ENCODE results near the gene COPS3.

Gene COPS3

DNA sequence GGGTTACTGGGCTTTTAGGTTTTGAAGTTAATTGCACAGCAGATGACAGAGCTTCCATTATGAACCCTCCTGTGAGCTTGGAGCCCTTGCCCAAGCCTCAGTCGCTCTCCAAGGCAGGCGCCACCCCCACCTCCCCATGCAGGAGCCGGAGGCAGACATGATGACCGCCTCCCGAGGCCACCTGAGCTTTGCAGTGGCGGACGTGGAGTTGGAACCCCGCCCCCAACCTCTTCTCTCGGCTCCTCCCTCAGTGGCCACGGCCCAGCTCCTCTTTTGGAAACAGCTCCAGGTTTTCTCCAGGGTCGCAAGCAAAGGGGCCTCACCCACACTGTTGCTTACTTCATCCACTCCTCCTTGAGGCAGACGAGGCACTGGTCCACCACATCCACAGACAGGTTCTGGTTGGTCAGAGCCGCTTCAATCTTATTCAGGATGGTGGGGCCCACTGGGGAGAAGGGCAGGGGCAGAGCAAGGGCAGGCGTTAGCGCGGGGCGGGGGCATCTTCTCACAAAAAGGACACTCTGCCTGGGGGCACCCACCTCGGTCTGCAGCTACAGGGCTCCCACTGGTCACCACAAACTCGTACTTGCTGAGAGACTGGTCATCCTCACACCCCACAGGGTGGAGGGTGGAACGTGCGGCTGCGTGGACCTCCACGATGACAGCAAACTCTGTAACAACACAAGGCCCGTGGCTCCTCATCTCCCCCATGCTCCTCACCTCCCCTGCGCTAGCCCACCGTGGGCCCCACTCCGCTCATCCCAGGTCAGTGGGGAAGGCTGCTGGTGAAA, 66.2 kb downstream of the COPS3 start:
- DNase-seq = no peak

GRCh38 chr17:17213775-17214174, 67.3 kb downstream of the COPS3 start:
- no peak for DNase-seq

DNA sequence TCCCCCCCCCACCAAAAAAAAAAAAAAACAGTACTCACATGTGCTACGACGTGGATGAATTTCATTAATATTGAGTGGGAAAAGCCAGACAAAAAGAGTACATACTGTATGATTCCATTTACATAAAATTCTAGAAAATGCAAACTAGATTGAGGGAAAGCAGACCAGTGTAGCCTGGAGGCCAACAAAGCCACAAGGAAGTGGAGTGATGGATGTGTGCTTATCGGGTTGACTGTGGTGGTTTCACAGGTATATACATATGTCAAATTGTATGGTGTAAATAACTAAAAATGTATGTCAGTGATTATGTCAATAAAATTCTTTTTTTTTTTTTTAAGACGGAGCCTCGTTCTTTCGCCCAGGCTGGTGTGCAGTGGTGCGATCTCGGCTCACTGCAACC, 73.0 kb downstream of the COPS3 start:
- no peak for DNase-seq

DNA sequence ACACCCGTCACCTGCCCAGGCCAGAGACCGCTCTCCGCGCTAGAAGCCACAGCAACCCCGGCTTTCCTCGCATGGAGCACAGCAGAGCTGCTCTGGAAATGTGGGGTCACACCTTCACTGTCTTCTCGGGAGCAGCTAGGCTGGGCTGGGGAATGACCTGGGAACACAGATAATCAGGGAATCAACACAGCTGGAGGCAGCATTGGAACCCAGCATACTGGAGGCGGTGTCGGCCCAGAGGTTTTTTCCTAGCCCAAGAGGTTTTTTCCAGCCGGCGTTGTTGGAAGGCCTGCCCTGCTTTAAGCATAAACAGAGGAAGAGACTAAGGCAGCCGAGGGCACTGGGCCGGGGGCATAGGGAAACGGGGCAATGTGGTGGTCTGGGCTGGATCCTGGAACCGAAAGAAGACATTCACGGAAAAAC, 74.1 kb downstream of the COPS3 start:
- no peak for DNase-seq

GRCh38 chr17:17206124-17206912, 74.7 kb downstream of the COPS3 start, which contains the start of gene PLD6:
TSS of gene PLD6 (minus strand) at chr17:17206333. CDS start at chr17:17206286, 47 bp downstream.
- peak; percentile 41 for DNase-seq

- DNase-seq = no peak
Observed at GRCh38 chr17:17205368-17206123, 75.5 kb downstream of the COPS3 start.

GRCh38 chr17:17204635-17205231, 76.3 kb downstream of the COPS3 start:
- no peak for DNase-seq

GRCh38 chr17:17204041-17204591, 76.9 kb downstream of the COPS3 start:
- no peak for DNase-seq

DNA sequence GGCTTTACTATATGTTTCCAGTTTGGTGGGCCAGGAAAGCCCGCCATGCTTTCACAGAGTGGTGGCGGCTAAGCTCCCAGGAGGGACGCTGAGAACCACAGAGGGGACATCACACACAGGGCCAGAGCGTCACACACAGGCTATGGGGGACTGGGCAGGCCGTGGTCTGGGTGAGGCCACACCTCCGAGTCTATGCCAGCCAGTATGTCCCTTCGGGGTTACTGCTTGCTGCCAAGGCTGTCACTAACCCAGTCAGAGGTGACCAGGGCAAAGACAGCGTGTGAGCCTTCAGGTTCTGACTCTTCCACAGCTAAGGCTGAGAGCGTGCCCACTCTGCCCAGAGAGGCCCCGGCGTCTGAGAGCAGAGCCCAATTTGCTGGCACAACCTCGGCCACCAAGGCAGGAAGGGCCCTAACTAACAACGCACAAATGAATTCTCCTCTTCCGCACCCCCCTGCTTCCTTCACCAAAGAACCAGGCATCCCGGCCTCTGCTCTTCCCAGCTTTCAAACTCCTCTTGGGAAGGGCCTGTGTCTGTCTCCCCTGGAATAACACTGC, 77.8 kb downstream of the COPS3 start:
- no peak for DNase-seq

DNA sequence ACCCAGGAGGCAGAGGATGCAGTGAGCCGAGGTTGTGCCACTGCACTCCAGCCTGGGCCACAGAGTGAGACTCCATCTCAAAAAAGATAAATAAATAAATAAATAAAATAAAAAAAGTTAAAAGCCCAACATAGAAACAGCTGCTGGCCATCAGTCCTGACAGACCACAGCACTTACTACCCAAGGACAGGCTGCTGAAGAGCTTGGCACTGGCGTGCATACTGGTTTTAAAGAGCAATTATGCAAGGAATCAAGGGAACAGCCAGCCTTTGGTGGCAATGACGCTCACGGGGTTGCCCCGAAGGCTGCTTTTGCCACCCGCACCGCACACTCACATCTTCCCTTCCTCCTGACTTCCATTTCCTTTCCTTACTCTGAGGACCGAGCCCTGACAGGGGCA, 79.1 kb downstream of the COPS3 start:
- DNase-seq = no peak

GRCh38 chr17:17201271-17201670, 79.8 kb downstream of the COPS3 start:
- DNase-seq = no peak

DNA sequence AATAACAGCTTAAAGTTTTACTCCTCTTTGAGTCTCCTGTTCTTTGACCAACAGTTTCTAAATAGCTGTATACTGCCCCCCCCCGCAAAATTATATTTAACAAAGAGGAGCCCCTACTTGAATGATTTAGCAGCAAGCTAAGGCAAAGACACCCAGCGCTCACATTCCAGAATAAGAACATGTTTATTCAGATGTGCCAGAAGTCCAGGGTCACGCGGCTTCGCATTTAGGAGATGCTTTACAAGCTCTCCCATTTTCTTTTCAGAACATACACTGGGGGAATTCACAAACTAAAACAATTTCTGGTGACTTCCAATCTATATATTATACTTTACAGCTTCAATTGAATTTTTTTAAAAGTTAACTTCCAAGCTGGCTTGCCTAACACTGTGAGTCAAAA, 80.2 kb downstream of the COPS3 start:
- no peak for DNase-seq

- no peak for DNase-seq
Observed at GRCh38 chr17:17200311-17200710, 80.7 kb downstream of the COPS3 start.

- no peak for DNase-seq
Observed at GRCh38 chr17:17198281-17198680, 82.8 kb downstream of the COPS3 start.

DNA sequence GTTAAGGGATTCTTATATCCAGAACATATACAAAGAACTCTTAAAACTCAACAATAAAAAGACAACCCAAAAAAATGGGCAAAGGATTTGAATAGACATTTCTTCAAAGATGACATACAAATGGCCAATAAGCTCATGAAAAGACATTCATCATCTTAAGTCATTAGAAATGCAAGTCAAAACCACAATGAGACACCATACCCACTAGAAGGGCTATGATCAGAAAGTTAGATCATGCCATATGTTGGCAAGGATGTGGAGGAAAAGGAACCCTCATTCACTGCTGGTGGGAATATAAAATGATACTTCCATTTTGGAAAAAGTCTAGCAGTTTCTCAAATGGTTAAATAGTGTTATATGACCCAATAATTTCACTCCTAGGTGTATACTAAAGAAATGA, 84.3 kb downstream of the COPS3 start:
- no peak for DNase-seq

Measured in KG1 (cell line).